Activated CD4-positive, alpha-beta T cell treated with anti-CD3 and anti-CD28 coated beads, Interleukin-2, amount 50 U/mL, for 1 hour (primary cell): Measurements from ENCODE around the gene SMDT1.
"Not testable (repeated sequence)": the region's sequence is repeated elsewhere in the genome, so short reads cannot be mapped to it uniquely, and the experiment has no call there.

Experiments
- DNase-seq: peaks from one replicate; pipeline ENCODE4 v3.0.0-alpha.2; 2020

The SMDT1 gene

DNA sequence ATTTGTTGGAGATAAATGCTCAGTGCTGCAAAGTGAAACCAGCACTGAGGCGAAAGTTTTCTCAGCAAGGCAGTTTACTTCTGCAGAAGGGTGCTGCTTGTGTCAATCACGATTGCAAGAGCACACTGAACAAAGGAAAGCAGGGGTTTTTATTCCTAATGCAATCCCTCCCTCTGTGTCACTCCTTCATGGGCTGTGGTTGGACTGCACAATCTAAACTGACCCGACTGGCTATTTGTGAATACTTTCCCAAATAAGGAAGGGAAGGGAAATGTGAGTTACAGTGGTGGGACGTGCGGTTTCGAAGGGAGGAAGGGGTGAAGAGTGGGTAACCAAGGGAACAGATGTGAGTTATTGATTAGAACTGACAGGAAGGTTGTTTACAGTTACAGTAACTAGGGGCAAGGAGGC lies 35.9 kb downstream of the SMDT1 start:
- DNase-seq, result not testable (repeated sequence)

DNA sequence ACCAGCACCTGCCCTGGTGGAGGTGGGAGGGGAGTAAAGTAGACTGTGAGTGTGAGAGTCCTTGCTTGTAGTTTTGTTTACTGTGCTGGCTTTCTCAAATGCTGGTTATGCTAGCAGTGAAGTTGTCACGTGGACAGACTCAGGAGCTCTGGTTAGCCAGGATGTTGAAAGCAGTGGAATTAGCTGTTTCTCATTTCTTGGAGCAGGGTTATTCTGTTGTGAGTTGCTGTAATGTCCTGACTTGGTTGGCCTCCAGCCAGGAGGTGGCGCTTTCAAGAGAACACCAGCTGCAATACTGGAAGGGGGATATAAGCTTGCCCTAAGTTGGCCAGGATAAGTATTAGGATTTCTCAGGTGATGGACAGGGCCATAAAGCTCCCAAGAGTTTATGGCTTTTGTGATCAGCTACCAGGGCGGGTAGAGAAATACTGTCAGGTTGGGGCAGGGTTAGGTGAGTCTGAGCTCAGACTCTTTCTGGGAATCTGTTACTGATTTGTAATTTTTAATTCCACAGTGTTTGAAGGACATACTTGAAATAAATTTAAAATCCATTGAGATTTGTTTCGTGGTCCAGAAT lies 37.4 kb downstream of the SMDT1 start:
- no peak for DNase-seq

- DNase-seq, result peak; percentile 11
Measured at GRCh38 chr22:42120231-42121021, 40.9 kb downstream of the SMDT1 start.

DNA sequence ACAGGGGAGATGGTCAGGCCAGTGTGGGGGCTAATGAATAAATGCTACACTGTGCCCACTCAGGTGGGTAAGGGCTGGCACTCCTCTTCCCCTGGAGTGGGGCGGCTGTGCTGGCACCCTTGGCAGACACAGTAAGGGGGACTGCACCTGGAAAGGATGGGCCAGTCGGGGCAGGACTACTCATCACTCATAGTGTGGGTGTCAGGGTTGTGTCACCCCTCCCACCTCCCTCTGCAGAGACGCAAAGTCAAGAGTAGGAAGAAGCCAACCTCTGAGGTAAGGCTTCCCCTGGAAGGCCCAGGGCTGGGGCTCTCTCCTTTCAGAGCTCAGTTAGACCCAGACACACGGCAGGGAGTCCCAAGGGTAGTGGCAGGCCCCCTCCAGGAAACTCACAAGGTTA lies 44.0 kb downstream of the SMDT1 start:
- not testable (repeated sequence) for DNase-seq

GRCh38 chr22:42127606-42128005 lies 48.1 kb downstream of the SMDT1 start:
- DNase-seq, result no peak

- DNase-seq, result not testable (repeated sequence)
Measured at GRCh38 chr22:42128007-42128406, 48.5 kb downstream of the SMDT1 start.

- not testable (repeated sequence) for DNase-seq
Measured at GRCh38 chr22:42128776-42129694, 49.5 kb downstream of the SMDT1 start.

DNA sequence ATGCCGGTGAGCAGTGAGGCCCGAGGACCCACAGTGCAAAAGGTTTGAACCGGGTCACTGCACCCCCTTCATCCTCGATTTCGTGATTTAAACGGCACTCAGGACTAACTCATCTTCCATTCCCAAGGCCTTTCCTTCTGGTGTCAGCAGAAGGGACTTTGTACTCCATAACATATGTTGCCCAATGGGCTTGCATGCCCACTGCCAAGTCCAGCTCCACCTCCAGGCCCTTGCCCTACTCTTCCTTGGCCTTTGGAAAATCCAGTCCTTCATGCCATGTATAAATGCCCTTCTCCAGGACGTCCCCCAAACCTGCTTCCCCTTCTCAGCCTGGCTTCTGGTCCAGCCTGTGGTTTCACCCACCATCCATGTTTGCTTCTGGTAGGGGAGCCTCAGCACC lies 50.7 kb downstream of the SMDT1 start:
- DNase-seq, result not testable (repeated sequence)

GRCh38 chr22:42130639-42131431 lies 51.3 kb downstream of the SMDT1 start, which contains the start of gene CYP2D6:
TSS of gene CYP2D6 (minus strand) at chr22:42130810. CDS start at chr22:42130791, 19 bp downstream.
- not testable (repeated sequence) for DNase-seq

GRCh38 chr22:42131562-42131961 lies 52.1 kb downstream of the SMDT1 start:
- DNase-seq, result no peak

DNA sequence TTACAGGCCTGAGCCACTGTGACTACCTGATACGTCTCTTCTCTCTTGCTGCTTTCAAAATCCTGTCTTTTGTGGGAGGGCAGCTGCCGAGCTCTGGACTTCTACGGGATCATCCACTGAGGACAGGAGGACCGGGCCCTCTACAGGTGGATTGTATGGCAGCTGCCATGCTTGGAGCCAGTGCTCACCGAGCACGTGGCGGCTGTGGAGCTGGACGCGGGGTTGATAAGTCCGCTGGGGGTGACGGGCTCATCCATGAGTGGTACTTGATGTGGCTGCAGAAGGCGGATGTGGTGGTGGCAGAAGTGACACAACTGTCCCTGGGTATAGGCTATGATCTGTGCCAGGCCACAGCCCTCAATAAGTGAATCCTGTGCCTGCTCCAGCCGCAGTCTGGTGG lies 53.0 kb downstream of the SMDT1 start:
- no peak for DNase-seq
